ENCODE measurements around the gene GPRIN2.

DNA sequence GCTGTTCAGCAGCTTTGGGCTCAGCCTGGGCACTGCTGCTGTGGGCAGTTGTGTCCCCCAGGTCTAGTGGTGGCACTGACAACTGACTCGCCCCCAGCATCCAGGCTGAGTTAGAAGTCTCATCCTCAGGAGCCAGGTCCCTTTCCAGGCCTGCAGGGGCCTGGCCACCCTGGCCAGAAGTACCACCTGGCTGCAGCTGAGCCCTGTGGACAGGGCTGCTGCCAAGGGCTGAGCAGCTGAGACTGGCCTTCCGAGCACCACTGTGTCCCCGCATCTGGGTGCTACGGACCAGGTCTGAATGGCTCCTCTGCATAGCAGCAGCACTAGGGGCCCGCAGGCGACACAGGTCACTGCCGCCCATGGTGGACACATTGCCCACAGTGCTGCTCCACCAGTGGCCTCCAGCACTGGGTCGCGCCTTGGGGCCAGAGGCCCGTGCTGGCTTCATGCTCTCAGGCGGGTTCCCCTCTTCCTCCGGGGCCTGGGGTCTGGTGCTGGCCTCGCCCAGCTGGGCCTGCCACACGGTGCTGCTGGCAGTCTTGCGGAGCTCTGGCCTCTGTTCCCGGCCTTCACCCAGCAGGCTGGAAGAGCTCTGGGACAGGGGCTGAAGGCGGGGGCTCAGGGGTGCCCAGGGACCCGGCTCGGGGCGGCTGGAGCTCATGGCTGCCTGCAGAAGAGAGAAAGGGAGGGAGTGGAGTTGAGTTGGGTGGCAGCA, 6.2 kb downstream of the GPRIN2 start:
- TF ChIP-seq, protein P1, sequence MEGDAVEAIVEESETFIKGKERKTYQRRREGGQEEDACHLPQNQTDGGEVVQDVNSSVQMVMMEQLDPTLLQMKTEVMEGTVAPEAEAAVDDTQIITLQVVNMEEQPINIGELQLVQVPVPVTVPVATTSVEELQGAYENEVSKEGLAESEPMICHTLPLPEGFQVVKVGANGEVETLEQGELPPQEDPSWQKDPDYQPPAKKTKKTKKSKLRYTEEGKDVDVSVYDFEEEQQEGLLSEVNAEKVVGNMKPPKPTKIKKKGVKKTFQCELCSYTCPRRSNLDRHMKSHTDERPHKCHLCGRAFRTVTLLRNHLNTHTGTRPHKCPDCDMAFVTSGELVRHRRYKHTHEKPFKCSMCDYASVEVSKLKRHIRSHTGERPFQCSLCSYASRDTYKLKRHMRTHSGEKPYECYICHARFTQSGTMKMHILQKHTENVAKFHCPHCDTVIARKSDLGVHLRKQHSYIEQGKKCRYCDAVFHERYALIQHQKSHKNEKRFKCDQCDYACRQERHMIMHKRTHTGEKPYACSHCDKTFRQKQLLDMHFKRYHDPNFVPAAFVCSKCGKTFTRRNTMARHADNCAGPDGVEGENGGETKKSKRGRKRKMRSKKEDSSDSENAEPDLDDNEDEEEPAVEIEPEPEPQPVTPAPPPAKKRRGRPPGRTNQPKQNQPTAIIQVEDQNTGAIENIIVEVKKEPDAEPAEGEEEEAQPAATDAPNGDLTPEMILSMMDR (conservative IDR thresholded peaks at IDR 0.05 in 1 of 2, IDR thresholded peaks at IDR 0.05 in 1 of 2; ENCODE audit: extremely low read depth in 1 of 2, insufficient read depth in 1 of 2, low read depth in 1 of 2, low read length in 2 of 2), result no peak
- TF ChIP-seq EZH2 (IDR thresholded peaks at IDR 0.05; ENCODE audit: borderline replicate concordance, low read length), result no peak

Measured in mammary epithelial cell (primary cell).